Head of caudate nucleus (tissue), 42 donors: ENCODE results near the gene ARID1B.

Source experiments
- DNase-seq, 42 donors: peaks; one replicate each; pipeline versions ENCODE4 v3.0.0 to v3.0.0-alpha.2; 2020 to 2021; ENCODE audit warnings: mixed read lengths in 7 of 42
- intact Hi-C: fragments of 100-400 bp; cut with DNase I; formaldehyde crosslinking; loops from one replicate; pipeline ENCODE4 v1.15.0; 2022

The ARID1B gene

GRCh38 chr6:156911581-156911980 is 134.4 kb downstream of the ARID1B start:
- DNase-seq, result no peak
- intact Hi-C loops, result no loop called here

- intact Hi-C loops, result no loop called here
- DNase-seq, result peak in 1 of 42 donors; percentile 10
These were observed 135.3 kb downstream of the ARID1B start for GRCh38 chr6:156912431-156912830.

GRCh38 chr6:156914181-156914580 is 137.0 kb downstream of the ARID1B start:
- intact Hi-C loops, result no loop called here
- DNase-seq, result no peak

GRCh38 chr6:156916130-156916801 is 139.1 kb downstream of the ARID1B start:
- DNase-seq, result no peak
- intact Hi-C loops, result no loop called here

- DNase-seq, result no peak
- intact Hi-C loops, result no loop called here
These were observed 140.0 kb downstream of the ARID1B start for GRCh38 chr6:156917213-156917612.

- intact Hi-C loops, result no loop called here
- DNase-seq, result no peak
These were observed 141.5 kb downstream of the ARID1B start for GRCh38 chr6:156918647-156919046.

GRCh38 chr6:156919370-156919769 is 142.2 kb downstream of the ARID1B start:
- no peak for DNase-seq
- intact Hi-C loops, result no loop called here

- DNase-seq, result no peak
- intact Hi-C loops, result no loop called here
These were observed 142.7 kb downstream of the ARID1B start for GRCh38 chr6:156919814-156920369.

GRCh38 chr6:156924246-156924645 is 147.1 kb downstream of the ARID1B start:
- intact Hi-C loops, result no loop called here
- no peak for DNase-seq

GRCh38 chr6:156925026-156925425 is 147.8 kb downstream of the ARID1B start:
- no peak for DNase-seq
- intact Hi-C loops, result no loop called here

- intact Hi-C loops, result no loop called here
- DNase-seq, result no peak
These were observed 148.8 kb downstream of the ARID1B start for GRCh38 chr6:156925718-156926607.

- no peak for DNase-seq
- intact Hi-C loops, result no loop called here
These were observed 150.9 kb downstream of the ARID1B start for GRCh38 chr6:156928126-156928525.

GRCh38 chr6:156928972-156929371 is 151.8 kb downstream of the ARID1B start:
- intact Hi-C loops, result no loop called here
- no peak for DNase-seq

GRCh38 chr6:156931283-156931682 is 154.1 kb downstream of the ARID1B start:
- intact Hi-C loops, result no loop called here
- no peak for DNase-seq

- DNase-seq, result peak in 2 of 42 donors; percentile 18 to 21
- intact Hi-C loops, result no loop called here
These were observed 156.3 kb downstream of the ARID1B start for GRCh38 chr6:156933201-156934068.

- DNase-seq, result no peak
- intact Hi-C loops, result no loop called here
These were observed 156.9 kb downstream of the ARID1B start for GRCh38 chr6:156934069-156934460.

- intact Hi-C loops, result no loop called here
- DNase-seq, result no peak
These were observed 157.8 kb downstream of the ARID1B start for GRCh38 chr6:156935000-156935399.

GRCh38 chr6:156938143-156938542 is 161.0 kb downstream of the ARID1B start:
- no peak for DNase-seq
- intact Hi-C loops, result no loop called here

GRCh38 chr6:156940221-156940620 is 163.0 kb downstream of the ARID1B start:
- intact Hi-C loops, result no loop called here
- no peak for DNase-seq
